GM21526 (cell line): Measurements from ENCODE around the gene SSR3.
"Not testable (repeated sequence)": the region's sequence is repeated elsewhere in the genome, so short reads cannot be mapped to it uniquely, and the experiment has no call there.

Experiments
- ATAC-seq: cut with Tn5 transposase; IDR thresholded peaks from one replicate; pipeline ENCODE4 v1.9.1; 2021; ENCODE audit warnings: moderate library complexity; ENCODE audit not compliant: unreplicated experiment, low FRiP score

SSR3 gene

GRCh38 chr3:156576651-156577348 lies 21.9 kb upstream of the SSR3 start:
- ATAC-seq = no peak

DNA sequence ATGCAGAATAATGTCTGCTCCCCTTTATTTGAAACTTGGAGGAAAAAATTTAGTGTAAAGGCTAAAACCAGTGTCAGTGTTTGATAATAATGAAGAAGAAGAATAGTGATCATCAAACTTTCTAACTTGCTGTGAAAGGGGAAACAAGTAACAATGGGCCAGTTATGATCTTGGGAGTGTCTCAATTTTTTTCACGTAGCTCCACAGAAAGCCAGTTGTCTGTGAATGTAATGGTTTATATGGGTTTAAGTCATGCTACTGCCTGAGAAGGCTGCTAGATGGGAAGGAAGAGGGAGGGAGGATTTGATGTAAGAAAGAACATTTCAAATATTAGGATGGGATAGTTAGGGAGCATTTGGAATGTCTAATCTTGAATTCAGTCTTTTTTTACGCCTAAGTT lies 21.1 kb upstream of the SSR3 start:
- no peak for ATAC-seq

DNA sequence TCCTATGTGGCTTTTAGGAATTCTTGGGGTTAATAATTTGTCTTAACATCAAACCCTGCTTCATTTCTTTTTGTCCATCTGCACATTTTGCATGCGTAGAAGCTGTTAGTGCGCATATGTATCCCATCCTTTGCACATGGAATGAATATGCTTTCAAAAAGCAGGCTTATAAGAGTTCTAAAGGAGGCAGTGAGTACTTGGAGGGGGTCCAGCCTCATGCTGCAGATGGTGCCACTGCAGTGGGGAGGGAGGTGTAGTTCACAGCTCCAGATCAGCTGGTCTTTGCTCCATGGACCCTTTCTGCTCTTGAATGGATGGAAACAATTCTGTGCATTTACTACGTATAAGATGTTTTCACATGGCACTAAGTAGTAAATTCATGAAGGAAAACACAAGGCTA lies 20.7 kb upstream of the SSR3 start:
- no peak for ATAC-seq

DNA sequence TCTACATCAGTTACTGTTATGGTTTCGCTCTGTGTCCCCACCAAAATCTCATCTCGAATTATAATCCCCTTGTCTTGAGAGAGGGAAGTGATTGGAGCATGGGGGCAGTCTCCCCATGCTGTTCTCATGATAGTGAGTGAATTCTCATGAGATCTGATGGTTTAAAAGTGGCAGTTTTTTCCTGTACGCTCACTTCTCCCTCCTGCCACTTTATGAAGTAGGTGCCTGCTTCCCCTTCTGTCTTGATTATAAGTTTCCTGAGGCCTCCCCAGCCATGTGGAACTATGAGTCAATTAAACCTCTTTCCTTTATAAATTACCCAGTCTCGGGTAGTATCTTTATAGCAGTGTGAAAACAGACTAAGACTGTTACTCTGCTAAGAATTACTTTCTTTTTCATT lies 15.0 kb upstream of the SSR3 start:
- not testable (repeated sequence) for ATAC-seq

DNA sequence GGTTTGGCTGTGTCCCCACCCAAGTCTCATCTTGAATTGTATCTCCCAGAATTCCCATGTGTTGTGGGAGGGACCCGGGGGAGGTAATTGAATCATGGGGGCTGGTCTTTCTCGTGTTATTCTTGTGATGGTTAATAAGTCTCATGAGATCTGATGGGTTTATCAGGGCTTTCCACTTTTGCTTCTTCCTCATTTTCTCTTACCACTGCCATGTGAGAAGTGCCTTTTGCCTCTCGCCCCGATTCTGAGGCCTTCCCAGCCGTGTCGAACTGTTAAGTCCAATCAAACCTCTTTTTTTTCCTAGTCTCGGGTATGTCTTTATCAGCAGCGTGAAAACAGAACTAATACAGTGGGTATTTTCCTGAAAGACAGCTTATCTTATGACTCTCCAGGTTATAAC lies 14.1 kb upstream of the SSR3 start:
- not testable (repeated sequence) for ATAC-seq

GRCh38 chr3:156563900-156564682 lies 9.2 kb upstream of the SSR3 start:
- ATAC-seq = no peak

DNA sequence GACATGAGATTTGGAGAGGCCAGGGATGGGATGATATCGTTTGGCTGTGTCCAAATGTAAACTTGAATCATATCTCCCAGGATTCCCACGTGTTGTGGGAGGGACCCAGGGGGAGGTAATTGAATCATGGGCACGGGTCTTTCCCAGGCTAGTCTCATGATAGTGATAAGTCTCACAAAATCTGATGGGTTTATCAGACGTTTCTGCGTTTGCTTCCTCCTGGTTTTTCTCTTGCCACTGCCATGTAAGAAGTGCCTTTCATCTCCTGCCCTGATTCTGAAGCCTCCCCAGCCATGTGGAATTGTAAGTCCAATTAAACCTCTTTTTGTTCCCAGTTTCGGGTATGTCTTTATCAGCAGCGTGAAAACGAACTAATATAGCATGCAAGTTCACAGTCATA lies 7.6 kb upstream of the SSR3 start:
- ATAC-seq = not testable (repeated sequence)

DNA sequence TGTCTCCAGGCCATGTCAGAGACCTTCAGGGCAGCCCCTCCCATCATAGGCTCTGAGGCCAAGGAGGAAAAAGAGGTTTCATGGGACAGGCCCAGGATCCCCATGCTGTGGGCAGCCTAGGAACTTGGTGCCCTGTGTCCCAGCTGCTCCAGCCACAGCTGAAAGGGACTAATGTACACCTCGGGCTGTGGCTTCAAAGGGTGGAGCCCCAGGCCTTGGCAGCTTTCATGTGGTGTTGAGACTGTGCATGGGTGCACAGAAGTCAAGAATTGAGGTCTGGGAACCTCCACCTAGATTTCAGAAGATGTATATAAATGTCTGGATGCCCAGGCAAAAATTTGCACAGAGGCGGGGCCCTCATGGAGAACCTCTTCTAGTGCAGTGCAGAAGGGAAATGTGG lies 6.6 kb upstream of the SSR3 start:
- no peak for ATAC-seq

GRCh38 chr3:156559321-156559720 lies 4.4 kb upstream of the SSR3 start:
- no peak for ATAC-seq

DNA sequence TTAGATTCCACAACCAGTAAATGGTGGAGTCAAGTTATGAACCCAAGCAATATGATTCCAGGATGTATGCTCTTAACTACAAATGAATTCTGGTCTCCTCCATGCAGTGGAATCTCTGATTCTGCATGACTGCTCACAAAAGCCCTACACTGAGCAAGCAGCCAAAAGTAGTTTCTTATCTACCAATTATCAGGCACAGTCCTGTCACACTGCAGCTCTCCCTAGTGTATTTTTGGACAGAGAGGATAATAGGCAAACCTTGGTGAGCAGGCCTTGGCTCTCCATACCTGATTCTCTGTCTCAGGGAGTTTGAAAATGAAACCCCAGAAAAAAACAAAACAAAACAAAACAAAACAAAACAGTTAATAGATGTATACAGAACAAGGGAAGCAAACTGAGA lies 3.5 kb upstream of the SSR3 start:
- ATAC-seq = no peak

DNA sequence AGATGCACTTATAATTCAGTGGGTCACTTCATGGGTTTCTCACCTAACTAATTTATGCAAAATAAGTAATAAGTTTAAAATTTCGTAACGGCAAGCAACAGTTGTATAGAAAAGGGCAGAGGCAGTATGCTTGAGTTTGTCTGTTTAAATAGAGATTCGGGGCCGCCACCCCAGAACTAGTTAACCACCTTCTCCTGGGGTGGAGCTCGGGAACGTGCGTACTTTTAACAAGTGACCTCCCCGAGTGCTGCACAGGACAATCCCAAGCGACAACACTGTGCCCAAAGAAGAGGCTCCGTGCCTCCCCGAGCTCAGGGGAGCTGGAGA lies 439 bp downstream of the SSR3 start:
- no peak for ATAC-seq

DNA sequence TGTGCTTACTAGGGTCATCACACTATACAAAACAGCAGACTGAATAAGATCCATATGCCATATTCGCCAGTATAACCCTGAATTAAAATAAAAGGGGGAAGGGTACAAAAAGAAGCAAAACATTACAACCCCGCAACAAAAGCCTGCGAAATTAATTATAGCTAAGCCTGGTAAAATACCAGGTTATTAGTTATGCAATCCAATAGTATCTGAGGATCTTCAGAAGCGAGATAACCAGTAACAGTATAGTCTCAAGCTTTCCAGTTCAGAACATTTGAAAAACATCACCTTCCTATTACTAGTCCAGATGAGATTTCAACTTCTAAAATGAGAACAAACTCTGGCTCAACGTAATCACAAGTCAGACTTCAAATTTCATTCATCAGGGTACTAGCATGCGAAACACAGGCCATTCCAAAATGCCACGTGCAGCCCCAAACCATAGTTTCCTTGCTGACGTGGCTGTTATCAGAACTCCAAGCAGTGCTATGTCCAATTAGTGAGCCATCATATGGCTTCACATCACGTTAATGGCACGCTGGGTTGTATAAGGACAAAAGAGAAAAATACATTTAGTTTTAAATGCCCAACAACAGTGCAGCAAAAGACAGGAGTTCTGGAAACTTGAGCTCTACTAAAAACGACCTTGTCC lies 1.1 kb downstream of the SSR3 start:
- ATAC-seq = no peak

GRCh38 chr3:156552973-156553372 lies 1.9 kb downstream of the SSR3 start:
- no peak for ATAC-seq

GRCh38 chr3:156551746-156552145 lies 3.2 kb downstream of the SSR3 start:
- ATAC-seq = no peak

DNA sequence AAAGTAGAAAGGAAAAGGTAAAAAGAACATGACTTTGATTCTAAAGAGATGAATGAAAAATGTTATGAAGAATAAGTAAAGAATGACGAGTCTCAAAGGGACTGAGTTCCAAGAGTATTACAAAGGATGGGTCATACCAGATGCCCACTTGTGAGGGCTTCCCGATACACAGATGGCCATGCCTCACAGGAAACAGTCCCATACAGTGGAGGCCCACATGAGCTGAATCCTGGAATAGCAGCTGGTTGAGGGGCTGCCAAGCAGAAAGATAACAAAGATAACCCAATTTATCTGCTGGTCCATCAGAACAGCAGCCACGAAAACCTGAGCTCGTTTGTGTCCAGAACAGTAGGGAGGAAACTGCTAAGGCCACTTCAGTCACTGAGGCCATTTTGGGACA lies 3.7 kb downstream of the SSR3 start:
- ATAC-seq = no peak

- ATAC-seq = no peak
Observed at GRCh38 chr3:156548902-156549301, 6.0 kb downstream of the SSR3 start.

GRCh38 chr3:156548041-156548687 lies 6.8 kb downstream of the SSR3 start:
- ATAC-seq = no peak

GRCh38 chr3:156547637-156548036 lies 7.3 kb downstream of the SSR3 start:
- no peak for ATAC-seq

- no peak for ATAC-seq
Observed at GRCh38 chr3:156543043-156543555, 11.8 kb downstream of the SSR3 start.

DNA sequence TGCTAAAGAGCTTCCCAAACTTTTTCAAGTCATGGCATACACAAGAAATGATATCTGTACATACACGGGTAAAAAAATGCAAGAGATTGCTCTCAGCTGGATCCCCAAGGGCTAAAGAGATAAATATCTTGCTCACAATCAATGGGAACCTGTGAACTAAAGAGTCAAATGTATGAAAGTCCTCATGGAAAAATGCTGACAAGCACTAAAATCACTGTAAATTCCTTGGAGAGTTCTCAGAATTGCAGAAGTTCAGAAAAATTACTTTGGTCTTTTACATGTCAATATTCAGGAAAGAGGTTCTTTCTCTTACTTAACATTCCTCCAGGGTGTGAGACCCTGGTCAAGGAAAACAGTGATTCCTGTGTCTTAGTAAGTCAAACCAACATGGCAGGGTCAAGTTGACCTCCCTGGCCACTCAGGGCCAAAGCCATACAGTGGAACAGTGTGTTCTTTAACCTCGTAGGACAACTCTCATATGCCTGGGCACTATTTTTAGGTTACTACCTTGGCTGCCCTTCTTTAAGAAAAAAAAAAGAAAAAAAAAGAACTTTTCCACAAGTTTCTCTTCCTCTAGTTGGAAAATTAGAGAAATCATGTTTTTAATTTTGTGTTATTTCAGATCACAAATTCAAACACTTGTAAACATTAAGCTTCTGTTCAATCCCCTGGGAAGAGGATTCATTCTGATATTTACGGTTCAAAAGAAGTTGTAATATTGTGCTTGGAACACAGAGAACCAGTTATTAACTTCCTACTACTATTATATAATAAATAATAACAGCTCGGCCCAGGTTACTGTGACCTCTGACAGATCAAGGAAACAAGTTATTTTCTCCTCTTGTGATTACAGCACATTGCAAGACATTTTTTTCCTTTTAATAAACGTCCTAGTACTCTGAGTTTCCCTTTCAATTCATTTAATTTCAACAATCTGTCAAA lies 12.5 kb downstream of the SSR3 start:
- no peak for ATAC-seq
